Inflammatory macrophage treated with lipopolysaccharide for 1 hour (primary cell): ENCODE results near the gene NTPCR.
"Not testable (repeated sequence)": the region's sequence is repeated elsewhere in the genome, so short reads cannot be mapped to it uniquely, and the experiment has no call there.

ENCODE experiments used
- DNase-seq, 2 donors: peaks; one replicate each; pipeline ENCODE4 v3.0.0-alpha.2; 2020 to 2022

NTPCR gene

GRCh38 chr1:232987046-232987773 lies 36.8 kb downstream of the NTPCR start:
- DNase-seq, result no peak

DNA sequence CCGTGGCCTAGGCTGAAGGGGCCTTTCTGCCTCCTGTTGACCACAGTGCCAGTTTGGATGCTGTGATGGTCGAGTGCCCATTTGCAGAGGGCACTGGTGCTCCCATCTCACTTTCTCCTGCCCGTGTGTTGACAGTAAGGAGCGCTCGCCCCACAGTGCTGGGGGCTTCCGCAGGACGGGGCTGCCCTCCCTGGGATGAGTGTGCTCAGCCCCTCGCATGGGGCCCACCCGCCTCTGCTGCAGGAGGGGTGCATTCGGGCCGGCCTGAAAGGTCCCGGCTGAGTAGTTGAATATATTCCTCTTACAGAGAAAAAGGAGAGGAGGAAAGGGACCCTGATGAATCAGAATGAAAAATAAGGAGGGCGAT lies 37.3 kb downstream of the NTPCR start:
- no peak for DNase-seq

DNA sequence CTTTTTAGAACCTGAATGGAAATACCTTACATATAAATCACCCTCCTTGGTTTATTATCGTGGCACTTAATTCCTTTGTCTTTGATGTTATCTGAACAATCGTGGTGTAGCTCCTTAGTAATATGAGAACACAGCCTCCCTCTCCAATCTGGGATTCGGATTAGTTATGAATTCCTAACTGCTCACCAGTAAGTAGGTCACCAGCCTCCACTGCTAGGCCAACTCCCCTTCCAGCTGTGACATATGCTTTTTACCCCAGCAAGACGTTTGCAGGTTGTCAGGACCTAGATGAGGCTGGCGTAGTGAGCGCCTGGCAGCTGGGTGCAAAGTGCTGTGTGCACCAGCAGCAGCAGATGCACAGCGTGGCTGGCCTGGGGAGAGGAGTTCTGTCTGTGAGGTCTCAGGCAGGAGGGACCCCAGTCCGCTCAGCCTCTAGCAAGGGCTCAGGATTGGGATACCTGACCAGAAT lies 38.2 kb downstream of the NTPCR start:
- DNase-seq, result no peak

DNA sequence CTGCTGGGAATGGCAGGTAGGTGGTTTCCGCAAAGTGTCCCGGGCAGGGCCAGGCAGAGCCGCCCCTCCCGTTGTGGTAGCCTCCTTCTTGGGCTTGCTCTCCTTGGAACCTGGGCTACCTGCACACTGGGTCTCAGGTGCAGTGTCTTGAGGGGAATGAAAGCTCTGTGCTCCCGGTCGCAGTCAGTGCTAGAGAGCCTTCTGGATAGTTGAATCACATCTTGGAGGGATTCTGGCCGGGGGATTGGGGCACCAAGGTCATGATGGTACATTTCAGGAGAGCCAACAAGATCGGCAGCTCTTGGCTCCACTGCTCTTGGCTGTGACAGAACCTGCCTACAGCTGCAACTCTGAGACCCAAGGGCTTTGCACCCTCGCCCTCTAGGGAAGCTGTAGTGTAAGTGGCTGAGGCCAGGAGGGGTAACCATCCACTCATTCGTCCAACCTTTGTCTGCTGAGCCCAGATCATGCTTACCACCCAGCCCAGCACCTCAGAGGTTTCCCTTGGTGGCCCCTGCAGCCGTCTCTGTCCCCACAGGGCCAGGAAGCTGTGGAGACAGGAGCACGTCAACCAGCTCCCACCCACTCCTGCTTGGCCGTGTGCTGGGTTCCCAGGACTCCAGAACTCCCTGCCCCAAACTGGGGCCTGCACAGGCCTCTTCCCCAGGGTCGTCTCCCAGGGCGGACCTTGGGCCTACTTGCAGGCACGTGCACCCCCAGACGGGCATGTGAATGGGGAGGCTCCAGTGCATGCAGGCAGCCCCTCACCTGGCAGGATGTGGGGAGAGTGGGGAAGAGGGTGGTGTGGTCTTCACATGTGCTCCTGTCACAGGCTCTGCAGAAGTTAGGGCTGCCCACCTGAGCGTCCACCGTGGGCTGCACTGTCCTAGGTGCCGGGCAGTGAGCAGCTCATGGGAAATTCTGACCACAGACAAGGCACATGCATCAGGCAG lies 40.0 kb downstream of the NTPCR start:
- no peak for DNase-seq

- no peak for DNase-seq
Measured at GRCh38 chr1:232991238-232991637, 40.8 kb downstream of the NTPCR start.

DNA sequence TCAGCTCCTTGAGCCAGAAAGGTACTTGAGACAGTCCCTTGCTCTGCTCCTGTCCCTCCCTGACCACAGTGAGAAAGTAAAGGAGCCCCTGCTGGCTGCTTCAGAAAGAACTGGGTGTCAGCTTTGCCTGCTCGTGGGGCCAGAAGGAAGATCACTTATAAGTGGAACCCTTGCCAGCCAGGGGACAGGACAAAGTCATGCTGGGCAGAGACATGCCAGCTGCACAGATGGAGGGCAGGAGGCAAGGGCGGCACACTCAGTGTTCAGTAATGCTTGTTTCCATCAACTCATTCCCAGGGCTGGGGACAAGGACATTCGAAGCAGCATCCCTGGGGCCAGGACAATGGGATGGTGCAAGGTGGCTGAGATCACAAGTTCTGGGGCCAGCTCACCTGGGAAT lies 41.8 kb downstream of the NTPCR start:
- DNase-seq, result no peak

DNA sequence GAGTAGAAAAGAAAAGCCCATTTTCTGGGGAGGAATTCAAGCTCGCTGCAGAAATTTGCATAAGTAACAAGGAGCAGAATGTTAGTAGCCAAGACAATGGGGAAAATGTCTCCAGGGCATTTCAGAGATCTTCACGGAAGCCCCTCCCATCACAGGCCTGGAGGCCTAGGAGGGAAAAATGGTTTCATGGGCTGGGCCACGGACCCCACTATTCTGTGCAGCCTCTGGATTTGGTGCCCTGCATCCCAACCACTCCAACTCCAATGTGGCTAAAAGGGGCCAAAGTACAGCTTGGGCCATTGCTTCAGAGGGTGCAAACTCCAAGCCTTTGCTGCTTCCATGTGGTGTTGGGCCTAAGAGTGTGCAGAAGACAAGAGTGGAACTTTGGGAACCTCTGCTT lies 43.1 kb downstream of the NTPCR start:
- DNase-seq, result no peak

DNA sequence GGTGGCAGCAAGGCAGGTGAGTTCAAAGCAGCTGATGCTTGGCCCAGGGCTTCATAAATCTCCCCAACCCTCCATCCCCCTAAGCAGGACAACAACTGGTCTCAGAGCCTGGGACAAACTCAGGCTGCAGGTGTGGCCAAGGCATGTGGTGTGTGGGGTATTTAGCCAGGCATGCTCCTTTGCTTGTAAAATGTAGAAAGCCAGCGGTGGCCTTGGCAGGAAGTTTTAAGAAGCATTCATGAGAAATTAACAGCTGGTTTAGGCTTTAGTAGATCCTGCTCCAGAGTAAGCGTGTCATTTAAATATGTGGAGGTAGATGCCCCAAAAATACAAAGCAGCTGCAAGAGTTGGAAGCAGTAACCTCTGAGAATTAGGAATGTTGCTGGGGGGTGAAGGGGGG lies 44.8 kb downstream of the NTPCR start:
- no peak for DNase-seq

DNA sequence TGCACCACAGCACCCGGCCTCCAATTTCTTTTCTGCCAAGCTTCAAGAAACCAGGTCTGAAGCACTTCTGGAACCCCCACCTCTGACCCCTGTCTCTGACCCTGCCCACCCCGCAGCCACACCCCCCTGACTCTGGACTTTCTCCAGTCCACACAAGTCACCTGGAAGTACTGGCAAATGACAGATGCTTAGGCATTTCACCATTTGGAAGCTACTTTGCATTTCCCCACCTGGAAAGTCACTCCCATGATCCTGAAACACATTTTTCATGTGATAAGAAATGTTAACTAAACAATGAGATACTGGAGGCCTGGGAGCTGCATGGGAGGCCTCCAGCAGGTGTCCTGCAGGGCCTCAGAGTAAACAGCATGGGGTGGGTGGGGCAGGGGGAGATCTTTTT lies 45.7 kb downstream of the NTPCR start:
- DNase-seq, result no peak

- no peak for DNase-seq
Measured at GRCh38 chr1:232998138-232998537, 47.7 kb downstream of the NTPCR start.

GRCh38 chr1:232998646-232999045 lies 48.2 kb downstream of the NTPCR start:
- DNase-seq, result no peak

DNA sequence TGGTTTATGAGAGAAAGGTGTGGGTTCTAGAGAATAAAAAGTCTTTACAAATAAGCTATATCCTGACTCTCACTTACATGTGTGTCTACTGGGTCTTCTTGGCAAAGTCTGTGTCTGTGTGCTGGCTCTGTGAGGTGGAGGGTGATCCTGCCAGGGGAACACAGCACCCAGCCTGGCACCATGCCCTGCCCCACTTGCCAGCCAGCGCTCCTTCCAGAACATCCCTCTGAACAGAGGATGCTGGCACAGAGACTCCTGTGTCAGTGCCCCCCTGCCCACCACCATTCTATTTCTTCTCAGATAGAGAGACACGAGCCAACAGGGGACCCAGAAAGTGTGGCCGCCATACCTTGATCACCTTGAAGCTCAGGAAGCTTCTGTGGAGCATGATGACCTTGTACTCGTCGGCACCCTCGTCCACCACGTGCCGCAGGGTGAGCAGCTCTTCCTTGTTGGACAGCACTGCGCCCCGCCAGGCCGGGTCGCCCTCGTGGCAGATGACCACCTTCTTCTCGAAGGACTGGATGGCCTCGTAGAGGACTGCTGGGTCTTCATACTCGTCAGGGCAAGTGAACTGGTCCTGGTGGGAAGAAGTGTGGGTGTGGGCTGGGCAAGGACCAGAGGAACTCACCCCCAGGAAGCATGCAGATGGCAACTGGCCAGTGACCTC lies 49.7 kb downstream of the NTPCR start:
- DNase-seq, result no peak

DNA sequence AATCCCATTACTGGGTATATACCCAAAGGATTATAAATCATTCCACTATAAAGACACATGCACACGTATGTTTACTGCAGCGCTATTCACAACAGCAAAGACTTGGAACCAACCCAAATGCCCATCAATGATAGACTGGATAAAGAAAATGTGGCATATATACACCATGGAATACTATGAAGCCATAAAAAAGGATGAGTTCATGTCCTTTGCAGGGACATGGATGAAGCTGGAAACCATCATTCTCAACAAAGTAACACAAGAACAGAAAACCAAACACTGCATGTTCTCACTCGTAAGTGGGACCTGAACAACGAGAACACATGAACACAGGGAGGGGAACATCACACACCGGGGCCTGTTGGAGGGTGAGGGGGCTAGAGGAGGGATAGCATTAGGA lies 53.2 kb downstream of the NTPCR start:
- DNase-seq, result not testable (repeated sequence)

DNA sequence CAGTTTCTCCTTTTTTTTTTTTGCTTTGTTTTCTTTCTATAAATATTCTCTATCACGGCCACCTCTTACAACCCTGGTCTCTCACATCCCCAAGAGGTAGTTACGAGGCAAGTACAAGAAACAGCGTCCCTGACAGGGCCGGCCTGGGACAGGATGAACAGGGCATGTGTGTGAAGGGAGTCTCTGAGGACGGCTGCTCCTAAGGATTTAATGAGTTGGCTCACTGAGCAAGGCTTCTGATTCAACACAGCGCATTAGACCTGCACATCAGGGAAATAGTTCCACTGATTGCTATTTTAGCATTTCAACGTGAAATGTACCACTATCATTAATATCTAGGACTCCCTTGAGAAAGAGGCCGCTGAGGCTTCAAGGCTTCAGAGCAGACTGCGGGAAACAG lies 54.0 kb downstream of the NTPCR start:
- no peak for DNase-seq

GRCh38 chr1:233005156-233005555 lies 54.7 kb downstream of the NTPCR start:
- DNase-seq, result no peak

DNA sequence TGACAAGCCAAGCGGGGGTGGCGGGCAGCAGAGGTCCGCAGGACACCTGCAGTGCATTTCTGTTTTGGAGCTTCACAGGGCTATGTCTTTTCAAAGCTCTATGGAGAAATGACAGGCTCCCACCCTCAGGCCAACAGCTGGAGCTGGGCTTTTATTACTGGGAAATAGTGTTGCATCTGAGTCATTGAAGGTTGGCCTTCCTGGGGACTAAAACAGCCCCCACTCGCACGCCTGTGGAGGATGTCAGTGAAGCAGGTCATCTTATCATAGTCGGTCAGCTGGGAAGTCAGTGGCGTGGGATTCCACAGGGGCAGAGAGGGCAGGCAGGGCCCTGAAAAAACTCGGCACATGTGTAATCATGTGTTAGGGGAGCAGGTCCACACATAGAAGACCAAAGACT lies 55.3 kb downstream of the NTPCR start:
- DNase-seq, result no peak

GRCh38 chr1:233006108-233006507 lies 55.7 kb downstream of the NTPCR start:
- DNase-seq, result no peak

- no peak for DNase-seq
Measured at GRCh38 chr1:233006541-233006973, 56.1 kb downstream of the NTPCR start.

- DNase-seq, result peak; percentile 54 to 79
Measured at GRCh38 chr1:233010146-233010545, 59.7 kb downstream of the NTPCR start.

DNA sequence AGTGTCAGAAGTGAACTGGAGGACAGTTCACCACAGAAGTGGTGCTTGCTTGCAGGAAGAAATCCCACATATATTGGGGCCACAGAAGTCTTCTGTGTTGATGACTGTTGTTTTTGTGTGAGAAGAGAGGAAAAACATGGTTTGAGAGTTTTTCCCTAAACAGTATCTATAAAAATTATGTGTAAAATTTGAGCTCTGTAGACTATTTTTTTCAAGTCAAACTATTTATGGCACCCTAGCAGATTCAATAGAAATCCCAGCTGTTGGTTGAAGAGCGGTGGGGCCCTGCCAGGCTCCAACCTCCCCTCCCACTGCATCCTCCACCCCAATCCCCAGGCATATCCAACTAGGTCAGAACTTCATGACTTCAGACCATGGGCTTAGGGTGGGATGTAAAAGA lies 61.6 kb downstream of the NTPCR start:
- DNase-seq, result no peak

DNA sequence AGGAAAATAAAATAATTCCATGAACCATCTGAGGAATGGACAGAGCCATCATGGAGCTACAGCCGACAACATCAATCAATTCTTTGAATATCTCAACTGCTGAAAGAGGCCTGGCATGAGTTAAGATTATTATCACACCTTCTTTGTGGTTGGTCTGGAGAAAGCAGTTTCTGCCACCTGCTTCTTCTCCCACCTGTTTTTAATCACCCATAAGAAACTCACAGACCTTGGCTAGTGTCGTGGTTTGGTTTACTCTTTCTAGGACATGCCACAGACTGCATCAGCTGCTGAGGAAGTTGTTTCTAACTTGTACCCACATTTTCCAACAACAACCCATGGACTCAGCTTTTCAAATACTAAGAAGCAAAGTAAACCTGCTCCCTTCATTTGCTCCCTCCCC lies 65.6 kb downstream of the NTPCR start:
- no peak for DNase-seq

- no peak for DNase-seq
Measured at GRCh38 chr1:233016798-233017197, 66.4 kb downstream of the NTPCR start.

GRCh38 chr1:233019083-233019482 lies 68.7 kb downstream of the NTPCR start:
- no peak for DNase-seq
